PFSK-1 (cell line): Measurements from ENCODE around the gene CYS1.

ENCODE experiments used
- FOXP2 ChIP-seq: optimal IDR thresholded peaks from 2 replicates; pipeline ENCODE3; 2011; ENCODE audit warnings: borderline replicate concordance, control low read depth, inconsistent platforms; ENCODE audit not compliant: insufficient read depth; ENCODE audit errors: extremely low read length, extremely low read depth
- POLR2AphosphoS5 ChIP-seq: IDR thresholded peaks from 2 replicates; pipeline ENCODE4 v1.6.1; 2012; ENCODE audit warnings: low read depth, mild to moderate bottlenecking, control low read depth, low read length, moderate library complexity
- SIN3A ChIP-seq: IDR thresholded peaks from 2 replicates; pipeline ENCODE4 v1.6.1; 2012; ENCODE audit warnings: mild to moderate bottlenecking, low read length, moderate library complexity, borderline replicate concordance; ENCODE audit not compliant: insufficient read depth
- TAF1 ChIP-seq: IDR thresholded peaks from 2 replicates; pipeline ENCODE4 v1.6.1; 2012; ENCODE audit warnings: low read length, control low read depth, borderline replicate concordance; ENCODE audit not compliant: insufficient read depth
- TF ChIP-seq, protein P1 (sequence below), 2 experiments: IDR thresholded peaks; 2 replicates each; pipeline versions ENCODE4 v1.6.1 to v1.8.0; 2011 to 2012; ENCODE audit warnings: low read depth in 2 of 2, low read length in 2 of 2, control low read depth in 1 of 2, inconsistent platforms in 1 of 2, mild to moderate bottlenecking in 1 of 2, moderate library complexity in 1 of 2; ENCODE audit not compliant: insufficient read depth in 1 of 2

Gene CYS1

DNA sequence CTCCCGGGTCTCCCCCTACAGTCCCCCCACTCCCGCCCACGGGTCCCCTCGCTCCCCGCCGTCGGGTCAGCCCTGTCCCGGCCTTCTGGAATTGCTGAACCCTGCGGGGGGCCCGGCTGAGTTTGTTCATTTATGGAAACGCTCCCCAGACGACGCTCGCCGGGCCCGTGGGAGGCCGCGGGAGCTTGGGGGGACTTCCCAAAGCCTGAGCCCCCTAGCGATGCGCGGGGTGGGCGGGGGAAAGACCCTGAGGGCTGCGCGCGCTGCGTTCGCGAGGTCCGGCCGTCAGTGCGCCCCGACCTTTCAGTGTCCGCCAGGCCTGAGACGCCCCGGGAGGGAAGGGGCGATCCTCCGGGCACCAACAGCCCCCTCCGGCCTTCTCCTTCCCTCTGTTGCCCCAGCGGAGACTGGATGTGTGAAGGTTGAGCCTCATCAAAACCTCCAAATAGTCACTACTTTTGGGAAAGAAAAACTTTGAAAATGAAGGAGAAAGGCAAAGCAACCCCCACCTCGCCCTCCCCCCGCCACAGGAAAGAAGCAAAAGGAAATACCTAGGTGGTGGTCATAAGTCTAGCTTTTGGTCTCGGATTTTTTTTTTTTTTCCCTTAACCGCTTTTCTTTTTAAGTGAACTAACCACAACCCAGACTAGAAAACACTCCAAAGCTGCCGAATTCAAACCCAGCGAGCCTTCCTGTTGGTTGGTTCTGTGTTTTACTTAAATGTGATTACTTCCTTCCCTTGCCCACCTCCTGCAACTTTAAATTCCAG is 509 bp upstream of the CYS1 start:
- TF ChIP-seq, protein P1, sequence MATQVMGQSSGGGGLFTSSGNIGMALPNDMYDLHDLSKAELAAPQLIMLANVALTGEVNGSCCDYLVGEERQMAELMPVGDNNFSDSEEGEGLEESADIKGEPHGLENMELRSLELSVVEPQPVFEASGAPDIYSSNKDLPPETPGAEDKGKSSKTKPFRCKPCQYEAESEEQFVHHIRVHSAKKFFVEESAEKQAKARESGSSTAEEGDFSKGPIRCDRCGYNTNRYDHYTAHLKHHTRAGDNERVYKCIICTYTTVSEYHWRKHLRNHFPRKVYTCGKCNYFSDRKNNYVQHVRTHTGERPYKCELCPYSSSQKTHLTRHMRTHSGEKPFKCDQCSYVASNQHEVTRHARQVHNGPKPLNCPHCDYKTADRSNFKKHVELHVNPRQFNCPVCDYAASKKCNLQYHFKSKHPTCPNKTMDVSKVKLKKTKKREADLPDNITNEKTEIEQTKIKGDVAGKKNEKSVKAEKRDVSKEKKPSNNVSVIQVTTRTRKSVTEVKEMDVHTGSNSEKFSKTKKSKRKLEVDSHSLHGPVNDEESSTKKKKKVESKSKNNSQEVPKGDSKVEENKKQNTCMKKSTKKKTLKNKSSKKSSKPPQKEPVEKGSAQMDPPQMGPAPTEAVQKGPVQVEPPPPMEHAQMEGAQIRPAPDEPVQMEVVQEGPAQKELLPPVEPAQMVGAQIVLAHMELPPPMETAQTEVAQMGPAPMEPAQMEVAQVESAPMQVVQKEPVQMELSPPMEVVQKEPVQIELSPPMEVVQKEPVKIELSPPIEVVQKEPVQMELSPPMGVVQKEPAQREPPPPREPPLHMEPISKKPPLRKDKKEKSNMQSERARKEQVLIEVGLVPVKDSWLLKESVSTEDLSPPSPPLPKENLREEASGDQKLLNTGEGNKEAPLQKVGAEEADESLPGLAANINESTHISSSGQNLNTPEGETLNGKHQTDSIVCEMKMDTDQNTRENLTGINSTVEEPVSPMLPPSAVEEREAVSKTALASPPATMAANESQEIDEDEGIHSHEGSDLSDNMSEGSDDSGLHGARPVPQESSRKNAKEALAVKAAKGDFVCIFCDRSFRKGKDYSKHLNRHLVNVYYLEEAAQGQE (IDR thresholded peaks at IDR 0.05; ENCODE audit: insufficient read depth in 1 of 2, low read depth in 2 of 2, low read length in 2 of 2), result no peak
- TF ChIP-seq FOXP2, result no peak
- no peak for TF ChIP-seq POLR2AphosphoS5
- TF ChIP-seq TAF1, result no peak
- no peak for TF ChIP-seq SIN3A

DNA sequence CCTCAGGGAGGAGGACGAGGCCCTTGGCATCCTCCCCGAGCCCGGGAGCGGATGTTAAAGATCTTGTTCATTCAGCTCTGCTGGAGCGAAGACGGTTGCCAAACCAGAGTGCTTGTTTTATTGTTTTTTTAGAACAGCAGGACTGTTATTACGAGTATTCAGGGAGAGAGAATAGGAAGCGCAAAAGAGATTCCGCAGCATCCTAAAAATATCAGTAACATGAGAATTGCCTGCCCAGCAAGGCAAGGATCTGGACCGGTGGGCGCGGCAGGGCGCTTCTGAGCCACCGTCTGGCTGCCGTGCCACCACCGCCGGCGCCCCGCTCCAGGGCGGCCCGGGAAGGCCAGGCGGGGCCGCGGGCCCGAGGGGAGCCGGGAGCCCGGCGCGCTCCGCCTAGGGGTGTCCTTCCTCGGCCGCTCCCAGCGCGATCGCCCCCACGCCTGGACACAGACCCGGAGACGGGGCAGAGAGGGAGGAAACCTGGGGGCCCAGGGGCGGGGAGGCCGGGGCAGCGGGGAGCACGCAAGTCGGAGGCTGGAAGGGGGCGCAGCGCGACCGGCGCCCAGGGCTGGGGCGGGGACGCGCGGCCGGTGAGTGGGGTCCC is 843 bp downstream of the CYS1 start:
- TF ChIP-seq POLR2AphosphoS5, result no peak
- TF ChIP-seq FOXP2, result no peak
- no peak for TF ChIP-seq SIN3A
- TF ChIP-seq TAF1, result no peak
- TF ChIP-seq, protein P1 (IDR thresholded peaks at IDR 0.05; ENCODE audit: insufficient read depth in 1 of 2, low read depth in 2 of 2, low read length in 2 of 2), result no peak

DNA sequence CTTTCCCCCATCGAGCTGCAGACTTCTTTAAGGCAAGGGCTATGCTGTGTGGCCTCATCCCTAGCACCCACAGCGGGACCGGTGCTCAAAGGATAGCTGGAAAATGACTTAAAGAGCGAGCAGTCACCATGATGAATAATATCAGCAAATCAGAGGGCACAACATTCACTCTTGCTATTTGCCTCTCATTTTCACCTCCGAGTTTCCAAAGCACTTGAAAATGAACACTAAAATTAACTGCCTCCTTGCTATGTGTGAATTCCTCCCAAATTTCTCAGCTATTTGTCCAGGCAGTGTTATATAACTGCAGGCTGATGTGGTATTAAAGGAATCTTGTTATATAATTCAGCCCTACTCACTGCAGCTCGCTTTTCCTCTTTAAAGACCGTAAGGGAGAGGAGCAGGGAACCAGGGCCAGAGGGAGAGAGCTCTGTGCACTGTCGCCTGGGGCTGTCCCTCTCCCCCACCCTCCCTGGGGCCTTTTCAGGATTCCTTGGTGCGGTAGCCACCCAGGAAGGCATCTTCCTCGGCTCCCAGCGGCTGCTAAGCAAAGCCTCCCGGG is 1.4 kb downstream of the CYS1 start:
- TF ChIP-seq POLR2AphosphoS5 (no peak), SIN3A (no peak), TAF1 (no peak), FOXP2 (no peak)
- TF ChIP-seq, protein P1 (IDR thresholded peaks at IDR 0.05; ENCODE audit: insufficient read depth in 1 of 2, low read depth in 2 of 2, low read length in 2 of 2), result no peak

DNA sequence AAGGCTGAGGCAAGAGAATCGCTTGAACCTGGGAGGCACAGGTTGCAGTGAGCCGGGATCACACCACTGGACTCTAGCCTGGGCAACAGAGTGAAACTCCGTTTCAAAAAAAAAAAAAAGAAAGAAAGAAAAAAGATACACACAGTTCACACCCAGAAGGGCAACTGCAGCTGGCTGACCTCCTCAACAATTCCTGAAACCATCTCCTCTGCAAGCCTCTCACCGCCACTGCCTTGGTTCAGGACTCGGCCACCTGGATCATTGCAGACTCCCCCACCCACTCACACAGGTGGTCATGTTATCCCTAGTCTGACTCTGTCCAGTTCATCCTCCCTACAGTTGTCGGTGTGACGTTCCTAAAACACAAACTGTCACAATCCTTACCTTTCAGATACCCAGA is 2.2 kb downstream of the CYS1 start:
- TF ChIP-seq TAF1, result no peak
- no peak for TF ChIP-seq FOXP2
- TF ChIP-seq SIN3A, result no peak
- no peak for TF ChIP-seq POLR2AphosphoS5
- TF ChIP-seq, protein P1 (IDR thresholded peaks at IDR 0.05; ENCODE audit: insufficient read depth in 1 of 2, low read depth in 2 of 2, low read length in 2 of 2), result no peak
